Trophoblast cell (in vitro differentiated cells and primary cell): Measurements from ENCODE around the gene HOXA7.

Source experiments
- DNase-seq, 2 donors: peaks; one replicate each; pipeline ENCODE4 v3.0.0-alpha.2; 2016
- H2AFZ ChIP-seq: 2 replicates; pipeline ENCODE4 v1.6.1; 2013; ENCODE audit warnings: low read length, moderate library complexity, mild to moderate bottlenecking; ENCODE audit not compliant: insufficient read depth, poor library complexity
- H2AK5ac ChIP-seq: 2 replicates; pipeline ENCODE4 v1.6.1; 2013; ENCODE audit warnings: mild to moderate bottlenecking, low read length
- H2BK120ac ChIP-seq: 2 replicates; pipeline ENCODE4 v1.6.1; 2013; ENCODE audit warnings: low read length, mild to moderate bottlenecking, moderate library complexity; ENCODE audit not compliant: insufficient read depth, poor library complexity
- H2BK12ac ChIP-seq: 2 replicates; pipeline ENCODE4 v1.6.1; 2013; ENCODE audit warnings: mild to moderate bottlenecking, low read length, moderate library complexity
- H2BK5ac ChIP-seq: 2 replicates; pipeline ENCODE4 v1.6.1; 2013; ENCODE audit warnings: low read length, low read depth, moderate library complexity, mild to moderate bottlenecking; ENCODE audit not compliant: poor library complexity
- H3K14ac ChIP-seq: 2 replicates; pipeline ENCODE4 v1.6.1; 2013; ENCODE audit warnings: mild to moderate bottlenecking, low read length
- H3K18ac ChIP-seq: 2 replicates; pipeline ENCODE4 v1.6.1; 2013; ENCODE audit warnings: mild to moderate bottlenecking, low read length
- H3K23ac ChIP-seq: 2 replicates; pipeline ENCODE4 v1.6.1; 2013; ENCODE audit warnings: low read length
- H3K27ac ChIP-seq: 2 replicates; pipeline ENCODE4 v1.5.1; 2013; ENCODE audit warnings: low read depth, mild to moderate bottlenecking, inconsistent platforms, low read length, moderate library complexity
- H3K27me3 ChIP-seq: 2 replicates; pipeline ENCODE4 v1.6.1; 2013; ENCODE audit warnings: inconsistent platforms, mild to moderate bottlenecking, low read length, moderate library complexity; ENCODE audit not compliant: insufficient read depth
- H3K36me3 ChIP-seq, 2 experiments: 1 replicate in 1 of 2; 2 replicates in 1 of 2; pipeline ENCODE4 v1.6.1; 2013; ENCODE audit warnings: low read length in 2 of 2, mild to moderate bottlenecking in 2 of 2, moderate library complexity in 1 of 2; ENCODE audit not compliant: insufficient read depth in 2 of 2, control insufficient read depth in 1 of 2
- H3K4ac ChIP-seq: 2 replicates; pipeline ENCODE4 v1.6.1; 2013; ENCODE audit warnings: low read depth, mild to moderate bottlenecking, low read length, moderate library complexity
- H3K4me1 ChIP-seq, 2 experiments: 1 replicate in 1 of 2; 2 replicates in 1 of 2; pipeline ENCODE4 v1.6.1; 2013; ENCODE audit warnings: low read length in 2 of 2, mild to moderate bottlenecking in 2 of 2, moderate library complexity in 1 of 2; ENCODE audit not compliant: insufficient read depth in 2 of 2, control insufficient read depth in 1 of 2
- H3K4me2 ChIP-seq: 2 replicates; pipeline ENCODE4 v1.6.1; 2013; ENCODE audit warnings: inconsistent platforms, mild to moderate bottlenecking, low read length, moderate library complexity
- H3K4me3 ChIP-seq: 2 replicates; pipeline ENCODE4 v1.5.1; 2013; ENCODE audit warnings: mild to moderate bottlenecking, low read depth, low read length, inconsistent platforms
- H3K79me1 ChIP-seq: one replicate; pipeline ENCODE4 v1.6.1; 2013; ENCODE audit warnings: low read length
- H3K79me2 ChIP-seq: 2 replicates; pipeline ENCODE4 v1.6.1; 2013; ENCODE audit warnings: low read length, mild to moderate bottlenecking; ENCODE audit not compliant: control insufficient read depth, insufficient read depth, poor library complexity
- H3K9ac ChIP-seq: 2 replicates; pipeline ENCODE4 v1.6.1; 2013; ENCODE audit warnings: mild to moderate bottlenecking, low read length
- H3K9me3 ChIP-seq: 2 replicates; pipeline ENCODE4 v1.6.1; 2013; ENCODE audit warnings: low read depth, mild to moderate bottlenecking, control low read depth, inconsistent platforms, low read length; ENCODE audit not compliant: insufficient read depth
- H4K12ac ChIP-seq: 2 replicates; pipeline ENCODE4 v1.6.1; 2013; ENCODE audit warnings: low read depth, mild to moderate bottlenecking, low read length, moderate library complexity
- H4K8ac ChIP-seq: 2 replicates; pipeline ENCODE4 v1.6.1; 2013; ENCODE audit warnings: low read depth, mild to moderate bottlenecking, low read length, moderate library complexity
- H4K91ac ChIP-seq: one replicate; pipeline ENCODE4 v1.6.1; 2013; ENCODE audit warnings: low read depth, mild to moderate bottlenecking, low read length, moderate library complexity
- WGBS: extraction: QIAGEN DNeasy Blood & Tissue Kit; methylation state at CpG from one replicate; pipeline ENCODE4 v1.1.7; 2013; ENCODE audit warnings: missing lambda C conversion rate; ENCODE audit not compliant: insufficient read length, insufficient coverage; ENCODE audit errors: extremely low coverage; 5-methylcytosine and 5-hydroxymethylcytosine counted together

The HOXA7 gene

DNA sequence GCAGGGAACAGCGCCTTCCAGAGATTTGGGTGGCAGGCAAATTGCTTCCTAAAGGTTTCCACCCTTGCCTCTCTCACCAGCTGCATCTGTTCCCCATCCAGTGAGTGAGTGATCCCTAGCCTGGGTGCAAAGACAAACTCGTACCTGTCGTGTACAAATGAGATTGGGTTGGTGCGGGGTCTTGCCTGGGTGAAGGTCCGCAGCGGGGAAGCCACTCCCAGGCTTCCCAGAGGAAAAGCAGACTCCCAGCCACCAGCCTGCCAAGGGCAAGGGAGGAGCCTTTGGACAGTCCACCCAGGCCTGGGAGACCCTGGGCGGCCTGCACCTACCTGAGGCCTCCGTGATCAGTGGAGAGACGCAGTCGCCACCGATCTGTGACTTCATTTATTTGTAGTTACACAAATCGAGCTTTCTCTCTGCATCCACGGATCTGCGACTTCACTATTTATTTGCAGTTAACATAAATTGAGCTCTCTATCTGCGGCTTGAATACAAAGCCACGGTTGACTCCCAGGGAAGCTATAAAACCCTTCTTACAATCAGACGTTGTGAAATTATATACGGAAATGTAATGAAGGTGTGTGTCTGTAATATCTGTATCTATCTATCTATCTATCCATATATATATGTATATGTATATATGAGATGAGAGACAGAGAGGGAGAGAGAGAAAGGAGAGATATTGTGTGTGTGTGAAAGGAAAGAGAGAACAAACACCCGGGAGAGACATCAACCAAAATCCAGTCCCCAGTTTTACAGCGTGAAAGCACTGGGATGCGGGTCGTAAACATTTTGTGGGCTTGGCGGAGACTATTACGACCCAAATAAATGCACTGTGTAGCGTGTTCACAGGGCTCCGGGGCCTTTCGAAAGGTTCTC lies 3.0 kb upstream of the HOXA7 start:
- Histone ChIP-seq H3K9me3 (peaks cover 49% of the 10 kb centered on the region), H3K27me3 (peaks cover 86% of the 10 kb centered on the region), H3K4ac (no peak overlapping the region), H2AK5ac (no peak overlapping the region), H4K12ac (no peak overlapping the region), H2BK120ac (no peak overlapping the region), H3K14ac (no peak overlapping the region), H3K79me2 (peaks cover 1% of the 10 kb centered on the region), H4K8ac (no peak overlapping the region), H3K36me3 (no peaks in the 10 kb centered on the region), H3K23ac (no peak overlapping the region), H2BK5ac (no peak overlapping the region), H4K91ac (no peak overlapping the region), H2AFZ (no peak overlapping the region), H3K4me3 (no peak overlapping the region), H3K18ac (no peak overlapping the region), H3K79me1 (no peaks in the 10 kb centered on the region), H2BK12ac (no peak overlapping the region), H3K4me2 (no peak overlapping the region), H3K9ac (no peak overlapping the region), H3K4me1 (peaks cover 4 to 10% of the 10 kb centered on the region in 2 experiments), H3K27ac (no peak overlapping the region)
- no peak for DNase-seq
- no CpG with 5 or more reads among the region's 27 CpGs for WGBS

DNA sequence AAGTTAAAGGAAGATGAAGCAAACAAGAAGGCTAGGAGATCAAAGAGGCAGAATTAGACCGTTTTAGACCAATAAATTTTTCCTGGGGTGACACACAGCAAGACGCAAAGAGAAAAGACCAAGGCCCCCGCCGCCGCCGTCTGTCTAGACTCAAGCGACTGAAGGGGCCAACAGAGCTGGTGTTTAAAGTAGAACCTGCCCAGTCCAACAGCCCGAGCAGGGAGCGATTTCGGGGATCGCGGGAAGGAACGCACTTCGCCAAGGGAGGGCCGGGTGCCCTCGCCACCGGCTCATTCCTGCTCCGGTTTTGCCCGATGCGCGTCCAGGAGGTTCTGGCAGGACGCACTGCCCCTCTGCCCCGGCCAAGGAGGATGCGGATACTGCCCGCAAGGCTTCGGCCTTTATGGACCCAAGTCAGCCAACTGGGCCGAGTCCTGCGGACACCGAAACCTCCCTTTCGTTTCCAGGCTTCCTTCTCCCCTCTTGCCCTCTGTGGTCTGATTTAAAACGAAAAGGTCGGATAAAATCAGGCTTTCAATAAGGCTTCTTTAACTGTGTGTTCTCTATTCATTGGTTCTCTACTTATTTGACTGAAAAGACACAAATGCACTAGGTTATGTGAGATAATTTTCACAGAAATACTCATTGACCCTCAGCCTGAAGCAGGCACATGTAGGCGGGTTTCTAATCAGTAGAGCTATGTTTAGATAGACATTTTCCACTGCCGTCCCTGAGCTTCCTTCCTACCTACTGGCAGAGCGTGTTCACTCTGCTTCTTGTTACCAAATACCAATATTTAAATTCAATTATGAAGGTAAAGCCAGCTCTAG lies 2.2 kb upstream of the HOXA7 start:
- DNase-seq, result no peak
- Histone ChIP-seq H3K9me3 (peaks cover 48% of the 10 kb centered on the region), H3K27ac (no peak overlapping the region), H2AFZ (no peak overlapping the region), H3K4me1 (peaks cover 4 to 9% of the 10 kb centered on the region in 2 experiments), H2AK5ac (no peak overlapping the region), H3K14ac (no peak overlapping the region), H3K23ac (no peak overlapping the region), H2BK120ac (no peak overlapping the region), H3K36me3 (no peaks in the 10 kb centered on the region), H2BK12ac (no peak overlapping the region), H3K4ac (no peak overlapping the region), H4K91ac (no peak overlapping the region), H3K9ac (no peak overlapping the region), H4K12ac (no peak overlapping the region), H2BK5ac (no peak overlapping the region), H3K79me2 (peaks cover 1% of the 10 kb centered on the region), H3K27me3 (peaks cover 85% of the 10 kb centered on the region), H3K4me3 (no peak overlapping the region), H4K8ac (no peak overlapping the region), H3K4me2 (no peak overlapping the region), H3K79me1 (no peaks in the 10 kb centered on the region), H3K18ac (no peak overlapping the region)
- no CpG with 5 or more reads among the region's 35 CpGs for WGBS

DNA sequence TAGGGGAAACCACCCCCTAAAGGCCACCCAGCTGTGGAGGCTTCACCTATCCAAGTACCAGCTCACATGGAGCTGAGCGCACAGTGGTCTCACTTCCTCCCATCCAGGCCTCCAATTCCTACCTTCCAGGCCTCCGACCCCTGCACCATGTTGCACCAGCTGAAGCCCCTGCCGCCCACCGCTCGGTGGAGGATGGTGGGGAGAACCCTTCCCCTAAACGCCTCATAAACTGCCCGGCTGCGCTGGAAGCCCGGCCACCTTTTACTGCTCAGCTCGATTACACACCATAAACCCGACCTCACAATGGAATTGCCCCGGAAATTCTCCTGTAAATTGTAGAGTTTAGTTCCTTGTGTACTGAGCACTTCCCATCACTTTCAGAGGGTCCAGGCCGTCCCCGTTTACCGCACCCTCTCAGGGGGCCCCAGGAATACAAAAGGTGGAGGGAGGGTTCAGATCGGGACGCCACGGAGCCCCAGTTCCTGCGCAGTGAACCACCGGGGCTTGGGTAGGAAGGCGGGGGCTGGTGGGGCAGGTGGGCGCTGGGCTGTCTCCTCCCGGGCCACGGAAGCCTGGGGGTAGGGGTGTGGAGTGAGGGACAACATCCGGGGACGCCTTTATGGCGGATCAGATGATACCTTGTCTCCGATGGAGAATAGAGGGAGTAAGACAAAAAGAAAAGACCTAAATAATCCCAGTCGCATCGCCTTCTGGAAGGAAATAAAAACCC lies 1.4 kb upstream of the HOXA7 start:
- peaks cover 50% of the 10 kb centered on the region for H3K9me3 ChIP-seq
- H3K4me3 ChIP-seq, result no peak overlapping the region

More for the DNA sequence above, 1.4 kb upstream of the HOXA7 start:
- no peak overlapping the region for H2BK120ac ChIP-seq
- no peak overlapping the region for H4K12ac ChIP-seq
- peaks cover 1% of the 10 kb centered on the region for H3K79me2 ChIP-seq
- no peak overlapping the region for H2AFZ ChIP-seq
- H4K91ac ChIP-seq, result no peak overlapping the region
- H3K18ac ChIP-seq, result no peak overlapping the region
- no peak overlapping the region for H3K27ac ChIP-seq
- no peak overlapping the region for H3K4me2 ChIP-seq
- no peak overlapping the region for H2BK5ac ChIP-seq
- no peaks in the 10 kb centered on the region for H3K79me1 ChIP-seq
- H3K9ac ChIP-seq, result no peak overlapping the region
- WGBS, result no CpG with 5 or more reads among the region's 30 CpGs
- no peak overlapping the region for H2BK12ac ChIP-seq
- no peak overlapping the region for H3K4ac ChIP-seq
- no peak overlapping the region for H4K8ac ChIP-seq
- H2AK5ac ChIP-seq, result no peak overlapping the region
- peaks cover 88% of the 10 kb centered on the region for H3K27me3 ChIP-seq
- H3K36me3 ChIP-seq, result no peaks in the 10 kb centered on the region
- DNase-seq, result no peak
- peaks cover 4 to 9% of the 10 kb centered on the region in 2 experiments for H3K4me1 ChIP-seq
- H3K14ac ChIP-seq, result no peak overlapping the region
- no peak overlapping the region for H3K23ac ChIP-seq
